SK-N-SH treated with all-trans-retinoic acid at 6 μM for 48 hours (cell line): ENCODE results near the gene PTGDR2.

Experiments
- ATAC-seq: fragments of 200-7000 bp; cut with Tn5 transposase; 3 replicates; pipeline ENCODE4 v1.9.1; 2020; ENCODE audit warnings: mild to moderate bottlenecking, moderate library complexity
- ARNTL ChIP-seq: fragments of 450-650 bp; formaldehyde crosslinking; IDR thresholded peaks from 2 replicates; pipeline ENCODE4 v1.5.0; 2020; ENCODE audit warnings: low read depth, mild to moderate bottlenecking, moderate library complexity, borderline replicate concordance
- BACH2 ChIP-seq: fragments of 250-450 bp; sonication (Bioruptor Pico); IDR thresholded peaks from 2 replicates; pipeline ENCODE4 v1.9.0; 2021; ENCODE audit warnings: mild to moderate bottlenecking, borderline replicate concordance
- CSRNP3 ChIP-seq: fragments of 250-450 bp; sonication (Bioruptor Pico); IDR thresholded peaks from 2 replicates; pipeline ENCODE4 v1.5.1; 2021; ENCODE audit warnings: mild to moderate bottlenecking, moderate library complexity
- ESRRG ChIP-seq: fragments of 250-450 bp; sonication (Bioruptor Pico); IDR thresholded peaks from 2 replicates; pipeline ENCODE4 v1.6.1; 2021; ENCODE audit warnings: mild to moderate bottlenecking
- ISL1 ChIP-seq: fragments of 250-450 bp; sonication (Bioruptor Pico); IDR thresholded peaks from 2 replicates; pipeline ENCODE4 v2.1.2; 2022; ENCODE audit warnings: mild to moderate bottlenecking, moderate library complexity
- PATZ1 ChIP-seq: fragments of 250-450 bp; sonication (Bioruptor Pico); IDR thresholded peaks from 2 replicates; pipeline ENCODE4 v1.8.0; 2020; ENCODE audit warnings: mild to moderate bottlenecking, moderate library complexity, borderline replicate concordance
- PPARA ChIP-seq: fragments of 250-450 bp; sonication (Bioruptor Pico); IDR thresholded peaks from 2 replicates; pipeline ENCODE4 v1.5.0; 2020; ENCODE audit warnings: mild to moderate bottlenecking, borderline replicate concordance
- RARB ChIP-seq: fragments of 250-450 bp; sonication (Bioruptor Pico); IDR thresholded peaks from 2 replicates; pipeline ENCODE4 v1.8.0; 2021; ENCODE audit warnings: mild to moderate bottlenecking, moderate library complexity
- TCF4 ChIP-seq: fragments of 250-450 bp; sonication (Bioruptor Pico); IDR thresholded peaks from 2 replicates; pipeline ENCODE4 v1.8.0; 2021; ENCODE audit warnings: mild to moderate bottlenecking, moderate library complexity, borderline replicate concordance
- TSHZ2 ChIP-seq: fragments of 250-450 bp; sonication (Bioruptor Pico); IDR thresholded peaks from 2 replicates; pipeline ENCODE4 v1.5.0; 2020; ENCODE audit warnings: mild to moderate bottlenecking, moderate library complexity
- ZC3H10 ChIP-seq: fragments of 250-450 bp; sonication (Bioruptor Pico); IDR thresholded peaks from 2 replicates; pipeline ENCODE4 v1.5.1; 2021; ENCODE audit warnings: mild to moderate bottlenecking, moderate library complexity
- ZFP3 ChIP-seq: fragments of 250-450 bp; sonication (Bioruptor Pico); IDR thresholded peaks from 2 replicates; pipeline ENCODE4 v1.5.0; 2020; ENCODE audit warnings: mild to moderate bottlenecking, moderate library complexity
- ZFP30 ChIP-seq: fragments of 450-650 bp; formaldehyde crosslinking; IDR thresholded peaks from 2 replicates; pipeline ENCODE4 v1.5.0; 2022; ENCODE audit warnings: mild to moderate bottlenecking, moderate library complexity
- ZNF565 ChIP-seq: fragments of 450-650 bp; formaldehyde crosslinking; conservative IDR thresholded peaks from 2 replicates; pipeline ENCODE4 v1.5.0; 2020; ENCODE audit warnings: low read depth, mild to moderate bottlenecking, moderate library complexity
- ZNF70 ChIP-seq: fragments of 450-650 bp; formaldehyde crosslinking; IDR thresholded peaks from 2 replicates; pipeline ENCODE4 v1.5.0; 2020; ENCODE audit warnings: mild to moderate bottlenecking, moderate library complexity
- ZNF8 ChIP-seq: fragments of 450-650 bp; formaldehyde crosslinking; IDR thresholded peaks from 2 replicates; pipeline ENCODE4 v1.5.0; 2020; ENCODE audit warnings: mild to moderate bottlenecking, moderate library complexity
- TF ChIP-seq, protein P1 (sequence below): fragments of 250-450 bp; sonication (Bioruptor Pico); IDR thresholded peaks from 2 replicates; pipeline ENCODE4 v1.8.0; 2021; ENCODE audit warnings: low read depth, mild to moderate bottlenecking, moderate library complexity, borderline replicate concordance
- TF ChIP-seq, protein P2 (sequence below): fragments of 250-450 bp; sonication (Bioruptor Pico); IDR thresholded peaks from 2 replicates; pipeline ENCODE4 v1.5.1; 2020; ENCODE audit warnings: low read depth, mild to moderate bottlenecking, moderate library complexity

PTGDR2 gene

GRCh38 chr11:60863550-60864521 is 8.1 kb upstream of the PTGDR2 start (continued):
- TF ChIP-seq ZNF8: no peak
- TF ChIP-seq RARB: no peak
- TF ChIP-seq ZNF70 (CRISPR knock-in tag): no peak
- no peak for TF ChIP-seq PATZ1 (CRISPR knock-in tag)

DNA sequence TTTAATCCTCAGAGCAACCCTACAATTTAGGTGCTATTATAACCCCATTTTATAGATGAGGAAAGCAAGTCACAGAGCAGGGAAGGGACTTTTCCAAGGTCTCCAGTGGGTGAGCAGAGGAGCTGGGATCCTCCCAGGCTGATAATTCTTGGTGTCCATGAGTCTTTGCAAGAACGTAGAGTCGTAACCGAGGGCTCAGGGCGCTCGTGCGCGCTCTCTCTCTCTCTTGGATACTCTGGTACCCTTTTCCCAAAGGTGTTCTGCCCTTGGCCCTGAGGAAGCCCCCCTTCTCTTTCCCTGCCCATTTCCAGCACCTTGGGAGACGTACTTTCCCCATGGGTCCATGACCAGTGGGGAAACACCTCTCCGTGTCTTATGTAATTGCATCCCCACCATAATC is 6.4 kb upstream of the PTGDR2 start:
- no peak for ATAC-seq
- TF ChIP-seq ZNF8 (no peak), ZC3H10 (CRISPR knock-in tag) (no peak), ARNTL (CRISPR knock-in tag) (no peak), ZNF70 (CRISPR knock-in tag) (no peak), PATZ1 (CRISPR knock-in tag) (no peak), TSHZ2 (CRISPR knock-in tag) (no peak), ISL1 (CRISPR knock-in tag) (no peak), TCF4 (no peak), PPARA (CRISPR knock-in tag) (no peak), BACH2 (CRISPR knock-in tag) (no peak), CSRNP3 (CRISPR knock-in tag) (no peak), ZFP30 (CRISPR knock-in tag) (no peak), ZNF565 (CRISPR knock-in tag) (no peak), ZFP3 (CRISPR knock-in tag) (no peak)
- TF ChIP-seq, protein P1, sequence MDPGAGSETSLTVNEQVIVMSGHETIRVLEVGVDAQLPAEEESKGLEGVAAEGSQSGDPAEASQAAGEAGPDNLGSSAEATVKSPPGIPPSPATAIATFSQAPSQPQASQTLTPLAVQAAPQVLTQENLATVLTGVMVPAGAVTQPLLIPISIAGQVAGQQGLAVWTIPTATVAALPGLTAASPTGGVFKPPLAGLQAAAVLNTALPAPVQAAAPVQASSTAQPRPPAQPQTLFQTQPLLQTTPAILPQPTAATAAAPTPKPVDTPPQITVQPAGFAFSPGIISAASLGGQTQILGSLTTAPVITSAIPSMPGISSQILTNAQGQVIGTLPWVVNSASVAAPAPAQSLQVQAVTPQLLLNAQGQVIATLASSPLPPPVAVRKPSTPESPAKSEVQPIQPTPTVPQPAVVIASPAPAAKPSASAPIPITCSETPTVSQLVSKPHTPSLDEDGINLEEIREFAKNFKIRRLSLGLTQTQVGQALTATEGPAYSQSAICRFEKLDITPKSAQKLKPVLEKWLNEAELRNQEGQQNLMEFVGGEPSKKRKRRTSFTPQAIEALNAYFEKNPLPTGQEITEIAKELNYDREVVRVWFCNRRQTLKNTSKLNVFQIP (CRISPR knock-in tag): no peak
- TF ChIP-seq, all 23 proteins: peak for 0

- no peak for ATAC-seq
- TF ChIP-seq PATZ1 (CRISPR knock-in tag): no peak
- TF ChIP-seq, protein P2, sequence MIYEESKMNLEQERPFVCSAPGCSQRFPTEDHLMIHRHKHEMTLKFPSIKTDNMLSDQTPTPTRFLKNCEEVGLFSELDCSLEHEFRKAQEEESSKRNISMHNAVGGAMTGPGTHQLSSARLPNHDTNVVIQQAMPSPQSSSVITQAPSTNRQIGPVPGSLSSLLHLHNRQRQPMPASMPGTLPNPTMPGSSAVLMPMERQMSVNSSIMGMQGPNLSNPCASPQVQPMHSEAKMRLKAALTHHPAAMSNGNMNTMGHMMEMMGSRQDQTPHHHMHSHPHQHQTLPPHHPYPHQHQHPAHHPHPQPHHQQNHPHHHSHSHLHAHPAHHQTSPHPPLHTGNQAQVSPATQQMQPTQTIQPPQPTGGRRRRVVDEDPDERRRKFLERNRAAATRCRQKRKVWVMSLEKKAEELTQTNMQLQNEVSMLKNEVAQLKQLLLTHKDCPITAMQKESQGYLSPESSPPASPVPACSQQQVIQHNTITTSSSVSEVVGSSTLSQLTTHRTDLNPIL: no peak
- TF ChIP-seq ESRRG (CRISPR knock-in tag): no peak
- no peak for TF ChIP-seq ZC3H10 (CRISPR knock-in tag)
Measured at GRCh38 chr11:60860943-60861342, 5.2 kb upstream of the PTGDR2 start.
